GM12878 (cell line): ENCODE measurements around the gene PRR7. TPM values are rescaled to one million over a fixed set of nuclear protein-coding genes. Genes with fewer than 3 reads are reported as not detected.
A peak's percentile ranks its signal among the peaks of the same experiment; 100 is the strongest.

Source experiments
- ASH2L ChIP-seq: fragments of 300-600, 200-600 bp; sonication (generic); IDR thresholded peaks from 2 replicates; pipeline ENCODE4 v1.6.1; 2017; ENCODE audit warnings: low read depth, mild to moderate bottlenecking, borderline replicate concordance
- BRCA1 ChIP-seq: IDR thresholded peaks from 2 replicates; pipeline ENCODE4 v1.6.1; 2011; ENCODE audit warnings: low read depth, low read length, improper control_type of control experiment
- CTCF ChIP-seq, 3 experiments: IDR thresholded peaks in 2 of 3; conservative IDR thresholded peaks in 1 of 3; 2 replicates each; pipeline ENCODE4 v1.5.1; 2011; ENCODE audit warnings: low read depth in 3 of 3, low read length in 3 of 3, mild to moderate bottlenecking in 3 of 3, control low read depth in 2 of 3, moderate library complexity in 2 of 3, inconsistent platforms in 1 of 3, mixed read lengths in 1 of 3; ENCODE audit not compliant: control insufficient read depth in 2 of 3, insufficient read depth in 1 of 3; ENCODE audit errors: extremely low read depth in 1 of 3
- IKZF2 ChIP-seq, 2 experiments: fragments of 450-650 bp; IDR thresholded peaks; 2 replicates each; pipeline ENCODE4 v1.6.1; 2017; ENCODE audit warnings: mild to moderate bottlenecking in 2 of 2, moderate library complexity in 2 of 2
- PML ChIP-seq: IDR thresholded peaks from 2 replicates; pipeline ENCODE4 v1.6.1; 2012; ENCODE audit warnings: low read length, inconsistent platforms
- SUZ12 ChIP-seq: fragments of 200-600 bp; sonication (generic); IDR thresholded peaks from one replicate; pipeline ENCODE4 v1.6.1; 2018; ENCODE audit warnings: antibody characterized with exemption, mild to moderate bottlenecking; ENCODE audit not compliant: unreplicated experiment
- TCF3 ChIP-seq: IDR thresholded peaks from 2 replicates; pipeline ENCODE4 v1.6.1; 2012; ENCODE audit warnings: low read depth, mild to moderate bottlenecking, low read length, borderline replicate concordance; ENCODE audit not compliant: insufficient read depth
- ZNF207 ChIP-seq: fragments of 450-650 bp; IDR thresholded peaks from 2 replicates; pipeline ENCODE4 v1.6.1; 2014; ENCODE audit warnings: antibody characterized with exemption, mild to moderate bottlenecking, borderline replicate concordance
- ZZZ3 ChIP-seq: IDR thresholded peaks from 2 replicates; pipeline ENCODE4 v1.6.1; 2011; ENCODE audit warnings: low read depth; ENCODE audit not compliant: control insufficient read depth, insufficient read length
- polyA plus RNA-seq, 11 experiments: library from polyadenylated mRNA; depleted of rRNA in 4 of 11; unstranded in 6 of 11; stranded (reverse) in 5 of 11; fragments of >200 nt; fragmentation: Nextera tagmentation in 4 of 11; fragmentation: Illumina TruSeq in 1 of 11; extraction: Ambion mirVana in 4 of 11; extraction: Trizol in 1 of 11; gene quantifications; 1 replicate in 1 of 11; 2 replicates in 10 of 11; pipeline versions ENCODE4 v1.2.1 to v1.2.3, GENCODE V29; 2011 to 2016; ENCODE audit warnings: inconsistent platforms in 2 of 11, missing spikeins in 2 of 11, low read depth in 1 of 11
- total RNA-seq, 4 experiments: library from RNA; depleted of rRNA in 3 of 4; stranded (reverse); fragments of >200 nt in 3 of 4; fragmentation: Illumina TruSeq in 1 of 4; extraction: Trizol in 1 of 4; gene quantifications; 2 replicates each; pipeline versions ENCODE4 v1.2.1 to v1.2.3, GENCODE V29; 2013 to 2021
- TF ChIP-seq, protein P1 (sequence below): fragments of 150-350 bp; IDR thresholded peaks from 2 replicates; pipeline ENCODE4 v1.6.1; 2014; ENCODE audit warnings: mild to moderate bottlenecking, low read depth, low read length

The PRR7 gene
- total and polyA plus RNA-seq, 10 of the 15 experiments (the other 5 are each of a cell fraction or from before 2014, with no cell fraction given) = 0.09 to 18.8 (median 4.6) TPM; not detected in 2

GRCh38 chr5:177403102-177403791, 43.4 kb upstream of the PRR7 start (continued):
- TF ChIP-seq PML = no peak
- no peak for TF ChIP-seq SUZ12
- peak; percentile 7 to 48; a peak in 3 of 4 replicates for TF ChIP-seq IKZF2 (IDR thresholded peaks at IDR 0.05)
- no peak for TF ChIP-seq BRCA1
- 0 out of 6 replicates have a peak, but pooled peaks of 1 of the 3 experiments have one; percentile 5 for TF ChIP-seq CTCF (IDR thresholded peaks at IDR 0.05 in 2 of 3, conservative IDR thresholded peaks at IDR 0.05 in 1 of 3; ENCODE audit: control insufficient read depth in 2 of 3, extremely low read depth in 1 of 3, insufficient read depth in 1 of 3, low read depth in 3 of 3, low read length in 3 of 3)
- no peak for TF ChIP-seq ASH2L
- TF ChIP-seq TCF3 = no peak; the same call in 1 of the 2 replicates
- no peak for TF ChIP-seq ZNF207
- TF ChIP-seq, protein P1, sequence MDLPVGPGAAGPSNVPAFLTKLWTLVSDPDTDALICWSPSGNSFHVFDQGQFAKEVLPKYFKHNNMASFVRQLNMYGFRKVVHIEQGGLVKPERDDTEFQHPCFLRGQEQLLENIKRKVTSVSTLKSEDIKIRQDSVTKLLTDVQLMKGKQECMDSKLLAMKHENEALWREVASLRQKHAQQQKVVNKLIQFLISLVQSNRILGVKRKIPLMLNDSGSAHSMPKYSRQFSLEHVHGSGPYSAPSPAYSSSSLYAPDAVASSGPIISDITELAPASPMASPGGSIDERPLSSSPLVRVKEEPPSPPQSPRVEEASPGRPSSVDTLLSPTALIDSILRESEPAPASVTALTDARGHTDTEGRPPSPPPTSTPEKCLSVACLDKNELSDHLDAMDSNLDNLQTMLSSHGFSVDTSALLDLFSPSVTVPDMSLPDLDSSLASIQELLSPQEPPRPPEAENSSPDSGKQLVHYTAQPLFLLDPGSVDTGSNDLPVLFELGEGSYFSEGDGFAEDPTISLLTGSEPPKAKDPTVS = no peak
- no peak for TF ChIP-seq ZZZ3
